ENCODE data around the gene THAP5.
"Not testable (repeated sequence)": the region's sequence is repeated elsewhere in the genome, so short reads cannot be mapped to it uniquely, and the experiment has no call there.

Gene THAP5

GRCh38 chr7:108581655-108582491 lies 12.4 kb upstream of the THAP5 start:
- no peak for DNase-seq

GRCh38 chr7:108580298-108580697 lies 10.8 kb upstream of the THAP5 start:
- no peak for DNase-seq

- DNase-seq = no peak
These were observed 9.4 kb upstream of the THAP5 start for GRCh38 chr7:108578937-108579336.

GRCh38 chr7:108576116-108576515 lies 6.6 kb upstream of the THAP5 start:
- DNase-seq = no peak

- no peak for DNase-seq
These were observed 5.7 kb upstream of the THAP5 start for GRCh38 chr7:108575156-108575555.

GRCh38 chr7:108572480-108572879 lies 3.0 kb upstream of the THAP5 start:
- no peak for DNase-seq

- peak; percentile 65 for DNase-seq
These were observed 745 bp upstream of the THAP5 start for GRCh38 chr7:108570146-108570755.

- DNase-seq = no peak
These were observed 615 bp downstream of the THAP5 start for GRCh38 chr7:108568801-108569380.

- DNase-seq = no peak
These were observed 3.5 kb downstream of the THAP5 start for GRCh38 chr7:108565987-108566386.

- DNase-seq = no peak
These were observed 8.4 kb downstream of the THAP5 start for GRCh38 chr7:108561047-108561619.

- DNase-seq = no peak
These were observed 10.3 kb downstream of the THAP5 start for GRCh38 chr7:108559253-108559652.

GRCh38 chr7:108557617-108558016 lies 11.9 kb downstream of the THAP5 start:
- DNase-seq = no peak

- DNase-seq = no peak
These were observed 12.3 kb downstream of the THAP5 start for GRCh38 chr7:108557191-108557590.

GRCh38 chr7:108556665-108557064 lies 12.8 kb downstream of the THAP5 start:
- DNase-seq = not testable (repeated sequence)

- DNase-seq = not testable (repeated sequence)
These were observed 21.2 kb downstream of the THAP5 start for GRCh38 chr7:108548141-108548896.

- no peak for DNase-seq
These were observed 28.0 kb downstream of the THAP5 start for GRCh38 chr7:108541478-108541877.

GRCh38 chr7:108538685-108539084 lies 30.8 kb downstream of the THAP5 start:
- not testable (repeated sequence) for DNase-seq

GRCh38 chr7:108538236-108538635 lies 31.3 kb downstream of the THAP5 start:
- peak; percentile 46 for DNase-seq

GRCh38 chr7:108537229-108537628 lies 32.3 kb downstream of the THAP5 start:
- DNase-seq = no peak

- DNase-seq = no peak
These were observed 33.8 kb downstream of the THAP5 start for GRCh38 chr7:108535744-108536143.

GRCh38 chr7:108535257-108535656 lies 34.2 kb downstream of the THAP5 start:
- DNase-seq = no peak

- DNase-seq = no peak
These were observed 35.8 kb downstream of the THAP5 start for GRCh38 chr7:108533712-108534111.

GRCh38 chr7:108529341-108529740 lies 40.2 kb downstream of the THAP5 start:
- DNase-seq = peak; percentile 74
